ENCODE measurements around the gene DCDC2. TPM values are rescaled to one million over a fixed set of nuclear protein-coding genes. Genes with fewer than 3 reads are reported as not detected.
"Not testable (repeated sequence)": the region's sequence is repeated elsewhere in the genome, so short reads cannot be mapped to it uniquely, and the experiment has no call there.

DCDC2 gene
- total RNA-seq, 2 experiments from 2014 or later = not detected

DNA sequence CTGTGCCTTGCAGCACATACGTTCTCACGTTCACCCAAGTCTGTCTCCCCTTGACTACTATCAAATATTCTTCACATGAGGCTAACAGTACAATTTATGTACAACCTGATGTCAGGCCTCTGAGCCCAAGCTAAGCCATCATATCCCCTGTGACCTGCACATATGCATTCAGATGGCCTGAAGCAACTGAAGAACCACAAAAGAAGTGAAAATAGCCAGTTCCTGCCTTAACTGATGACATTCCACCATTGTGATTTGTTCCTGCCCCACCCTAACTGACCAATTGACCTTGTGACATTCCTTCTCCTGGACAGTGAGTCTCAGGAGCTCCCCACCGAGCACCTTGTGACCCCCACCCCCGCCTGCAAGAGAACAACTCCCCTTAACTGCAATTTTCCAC is 46.1 kb downstream of the DCDC2 start:
- CTCF ChIA-PET; H3K9me3 Mint-ChIP-seq; intact Hi-C loops (cut with micrococcal nuclease); H3K36me3 Mint-ChIP-seq (ENCODE audit: low read depth); H3K4me3 Mint-ChIP-seq; H3K4me1 Mint-ChIP-seq (ENCODE audit: low read depth); H3K27ac Mint-ChIP-seq; H3K27me3 Mint-ChIP-seq (ENCODE audit: low read depth); DNase-seq: not testable (repeated sequence)

DNA sequence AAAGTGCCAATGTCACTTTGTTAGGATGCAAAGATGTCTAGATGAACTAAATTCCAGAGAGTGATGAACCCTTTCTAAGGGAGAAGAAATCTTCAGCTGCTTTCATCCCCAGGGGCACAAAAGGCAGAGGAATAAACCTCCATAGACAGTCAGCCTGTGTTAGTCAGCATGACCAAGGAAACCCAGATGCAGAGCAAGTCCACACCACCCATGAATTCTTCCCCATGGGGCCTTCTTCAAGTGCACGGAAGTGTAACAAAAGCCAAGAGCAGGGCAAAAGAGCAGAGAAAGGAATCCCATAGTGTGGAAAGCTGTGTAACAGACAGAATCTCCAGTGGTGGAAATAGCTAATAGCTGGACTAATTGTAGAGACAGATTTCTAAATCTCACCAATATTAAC is 50.0 kb downstream of the DCDC2 start:
- intact Hi-C loops (cut with micrococcal nuclease) = no loop called here
- Mint-ChIP-seq H3K27me3 (ENCODE audit: low read depth) (no peaks in the 10 kb centered on the region), H3K4me1 (ENCODE audit: low read depth) (no peaks in the 10 kb centered on the region), H3K9me3 (peaks cover 6% of the 10 kb centered on the region), H3K36me3 (ENCODE audit: low read depth) (no peaks in the 10 kb centered on the region), H3K27ac (no peak overlapping the region), H3K4me3 (no peak overlapping the region)
- DNase-seq = no peak
- CTCF ChIA-PET = interaction anchor here (1.0 kb wide), 1 partner anchor 52 kb away, joined by 3 read pairs; no protein-coding TSS in a partner anchor

GRCh38 chr6:24306936-24307335 is 50.9 kb downstream of the DCDC2 start:
- intact Hi-C loops (cut with micrococcal nuclease) = no loop called here
- peaks cover 2% of the 10 kb centered on the region for H3K27me3 Mint-ChIP-seq (ENCODE audit: low read depth)
- H3K27ac Mint-ChIP-seq = no peak overlapping the region
- H3K36me3 Mint-ChIP-seq (ENCODE audit: low read depth) = no peaks in the 10 kb centered on the region
- H3K4me3 Mint-ChIP-seq = no peak overlapping the region
- H3K9me3 Mint-ChIP-seq = peaks cover 4% of the 10 kb centered on the region
- CTCF ChIA-PET = no interaction called here
- H3K4me1 Mint-ChIP-seq (ENCODE audit: low read depth) = no peaks in the 10 kb centered on the region
- no peak for DNase-seq

DNA sequence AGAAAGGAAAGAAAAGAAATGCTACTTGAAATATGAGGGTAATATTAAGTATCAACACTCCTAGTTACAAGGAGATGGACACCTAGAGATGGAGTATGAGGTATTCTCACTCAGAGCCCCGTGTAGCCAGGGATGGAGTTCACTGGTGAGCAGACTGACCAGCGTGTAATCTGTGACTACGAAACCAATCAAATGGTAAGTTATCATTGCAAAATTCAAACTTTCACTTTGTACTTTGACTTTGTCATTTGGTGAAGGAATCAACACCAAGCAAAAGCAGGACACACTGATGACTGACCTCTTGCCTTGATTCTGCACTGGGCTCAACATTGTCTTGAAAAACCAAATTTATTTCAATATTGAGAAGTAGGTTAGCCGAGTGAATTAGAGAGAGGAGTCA is 51.8 kb downstream of the DCDC2 start:
- intact Hi-C loops (cut with micrococcal nuclease) = no loop called here
- H3K9me3 Mint-ChIP-seq = no peaks in the 10 kb centered on the region
- no peak overlapping the region for H3K27ac Mint-ChIP-seq

GRCh38 chr6:24296944-24297343 is 60.9 kb downstream of the DCDC2 start:
- Mint-ChIP-seq H3K4me1 (ENCODE audit: low read depth) (no peaks in the 10 kb centered on the region), H3K27me3 (ENCODE audit: low read depth) (peaks cover 13% of the 10 kb centered on the region), H3K9me3 (peaks cover 14% of the 10 kb centered on the region), H3K27ac (no peak overlapping the region), H3K36me3 (ENCODE audit: low read depth) (no peaks in the 10 kb centered on the region), H3K4me3 (no peak overlapping the region)
- intact Hi-C loops (cut with micrococcal nuclease) = no loop called here
- CTCF ChIA-PET = interaction anchor here (0.6 kb wide), 1 partner anchor 19 kb away, joined by 3 read pairs; no protein-coding TSS in a partner anchor
- DNase-seq = no peak

More for the DNA sequence above, 51.8 kb downstream of the DCDC2 start:
- DNase-seq = no peak
- CTCF ChIA-PET = no interaction called here
- H3K36me3 Mint-ChIP-seq (ENCODE audit: low read depth) = no peaks in the 10 kb centered on the region
- H3K4me1 Mint-ChIP-seq (ENCODE audit: low read depth) = no peaks in the 10 kb centered on the region
- H3K27me3 Mint-ChIP-seq (ENCODE audit: low read depth) = peaks cover 2% of the 10 kb centered on the region
- no peak overlapping the region for H3K4me3 Mint-ChIP-seq

DNA sequence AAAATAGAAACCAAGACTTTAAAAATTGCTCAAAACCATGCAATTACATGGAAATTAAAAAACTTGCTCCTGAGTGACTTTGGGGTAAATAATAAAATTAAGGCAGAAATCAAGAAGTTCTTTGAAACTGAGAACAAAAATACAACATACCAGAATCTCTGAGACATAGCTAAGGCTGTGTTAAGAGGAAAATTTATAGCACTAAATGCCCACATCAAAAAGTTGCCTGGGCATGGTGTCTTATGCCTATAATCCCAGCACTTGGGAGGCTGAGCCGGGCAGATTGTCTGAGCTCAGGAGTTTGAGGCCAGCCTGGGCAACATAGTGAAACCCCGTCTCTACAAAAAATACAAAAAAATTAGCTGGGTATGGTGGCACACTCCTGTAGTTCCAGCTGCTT is 64.0 kb downstream of the DCDC2 start:
- intact Hi-C loops (cut with micrococcal nuclease); H3K4me3 Mint-ChIP-seq; DNase-seq; CTCF ChIA-PET; H3K36me3 Mint-ChIP-seq (ENCODE audit: low read depth); H3K27ac Mint-ChIP-seq; H3K4me1 Mint-ChIP-seq (ENCODE audit: low read depth): not testable (repeated sequence)
- peaks cover 14% of the 10 kb centered on the region for H3K9me3 Mint-ChIP-seq
- peaks cover 13% of the 10 kb centered on the region for H3K27me3 Mint-ChIP-seq (ENCODE audit: low read depth)

- Mint-ChIP-seq H3K27ac (no peak overlapping the region), H3K9me3 (no peaks in the 10 kb centered on the region), H3K4me1 (ENCODE audit: low read depth) (peaks cover 6% of the 10 kb centered on the region), H3K4me3 (no peak overlapping the region), H3K36me3 (ENCODE audit: low read depth) (no peaks in the 10 kb centered on the region), H3K27me3 (ENCODE audit: low read depth) (no peaks in the 10 kb centered on the region)
- no peak for DNase-seq
- intact Hi-C loops (cut with micrococcal nuclease) = loop anchor here (10.0 kb wide), 2 partner anchors 238 to 298 kb away; no protein-coding TSS in a partner anchor
- CTCF ChIA-PET = interaction anchor here (0.6 to 0.9 kb wide), 3 partner anchors 73 to 224 kb away, joined by 3 to 4 read pairs (median 3); no protein-coding TSS in a partner anchor
Measured at GRCh38 chr6:24287239-24287638, 70.6 kb downstream of the DCDC2 start.

GRCh38 chr6:24284006-24284405 is 73.9 kb downstream of the DCDC2 start:
- CTCF ChIA-PET = interaction anchor here (0.6 to 1.9 kb wide), 13 partner anchors 8 to 147 kb away, joined by 3 to 22 read pairs (median 6); partner anchors contain the start of gene DCDC2
- peaks cover 3% of the 10 kb centered on the region for H3K27me3 Mint-ChIP-seq (ENCODE audit: low read depth)
- DNase-seq = no peak
- no peaks in the 10 kb centered on the region for H3K9me3 Mint-ChIP-seq
- intact Hi-C loops (cut with micrococcal nuclease) = loop anchor here (5.0 to 10.0 kb wide), 3 partner anchors 241 to 733 kb away; no protein-coding TSS in a partner anchor
- no peak overlapping the region for H3K27ac Mint-ChIP-seq
- H3K36me3 Mint-ChIP-seq (ENCODE audit: low read depth) = no peaks in the 10 kb centered on the region
- no peak overlapping the region for H3K4me3 Mint-ChIP-seq
- peaks cover 6% of the 10 kb centered on the region for H3K4me1 Mint-ChIP-seq (ENCODE audit: low read depth)

GRCh38 chr6:24283043-24283985 is 74.5 kb downstream of the DCDC2 start:
- Mint-ChIP-seq H3K4me1 (ENCODE audit: low read depth) (peaks cover 6% of the 10 kb centered on the region), H3K27me3 (ENCODE audit: low read depth) (peaks cover 3% of the 10 kb centered on the region), H3K4me3 (no peak overlapping the region), H3K36me3 (ENCODE audit: low read depth) (no peaks in the 10 kb centered on the region), H3K9me3 (no peaks in the 10 kb centered on the region), H3K27ac (no peak overlapping the region)
- DNase-seq = peak; percentile 62
- intact Hi-C loops (cut with micrococcal nuclease) = loop anchor here (1.0 to 10.0 kb wide), 8 partner anchors 76 to 734 kb away; no protein-coding TSS in a partner anchor
- CTCF ChIA-PET = interaction anchor here (0.6 to 1.9 kb wide), 24 partner anchors 9 to 1141 kb away, joined by 3 to 22 read pairs (median 4); partner anchors contain the start of gene DCDC2

GRCh38 chr6:24274441-24275083 is 83.3 kb downstream of the DCDC2 start:
- H3K4me1 Mint-ChIP-seq (ENCODE audit: low read depth) = no peaks in the 10 kb centered on the region
- H3K27ac Mint-ChIP-seq = no peak overlapping the region
- no peak for DNase-seq
- H3K9me3 Mint-ChIP-seq = no peaks in the 10 kb centered on the region
- H3K4me3 Mint-ChIP-seq = no peak overlapping the region
- CTCF ChIA-PET = interaction anchor here (0.6 to 1.5 kb wide), 8 partner anchors 9 to 305 kb away, joined by 3 to 8 read pairs (median 4); no protein-coding TSS in a partner anchor
- peaks cover 5% of the 10 kb centered on the region for H3K27me3 Mint-ChIP-seq (ENCODE audit: low read depth)
- H3K36me3 Mint-ChIP-seq (ENCODE audit: low read depth) = no peaks in the 10 kb centered on the region
- intact Hi-C loops (cut with micrococcal nuclease) = no loop called here

DNA sequence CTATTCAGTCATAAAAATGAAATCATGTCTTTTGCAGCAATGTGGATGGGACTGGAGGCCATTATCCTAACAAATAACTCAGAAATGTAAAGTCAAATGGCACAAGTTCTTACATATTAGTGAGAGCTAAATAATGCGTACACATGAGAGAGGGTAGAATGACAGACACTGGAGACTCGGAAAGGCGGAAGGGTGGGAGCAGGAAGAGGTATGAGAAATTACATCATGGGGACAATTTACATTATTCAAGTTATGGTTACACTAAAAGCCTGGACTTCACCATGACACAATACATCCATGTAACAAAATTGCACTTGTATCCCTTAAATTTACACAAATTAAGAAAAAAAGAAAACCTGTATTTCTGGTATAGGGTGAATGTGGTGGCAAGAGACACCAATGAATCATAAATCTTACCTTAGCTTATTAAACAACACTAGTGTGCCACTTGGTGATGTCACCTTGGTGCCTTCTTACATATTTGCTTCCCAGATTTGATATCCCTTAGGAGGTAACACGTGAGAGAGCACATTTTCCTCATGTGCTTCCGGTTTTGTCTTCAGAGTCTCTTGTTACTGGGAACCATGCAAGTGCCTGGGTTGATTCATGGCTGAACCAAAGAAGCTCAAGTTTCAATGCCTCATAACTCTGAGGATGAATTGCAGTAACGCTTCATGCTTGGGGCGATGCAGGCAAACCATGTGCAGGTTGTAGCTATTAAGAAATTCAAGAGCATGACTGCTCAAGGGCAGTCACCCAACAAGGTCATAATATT is 84.6 kb downstream of the DCDC2 start:
- no peaks in the 10 kb centered on the region for H3K4me1 Mint-ChIP-seq (ENCODE audit: low read depth)
- H3K27ac Mint-ChIP-seq = no peak overlapping the region
- CTCF ChIA-PET = interaction anchor here (0.6 kb wide), 1 partner anchor 437 kb away, joined by 4 read pairs; no protein-coding TSS in a partner anchor
- H3K27me3 Mint-ChIP-seq (ENCODE audit: low read depth) = peaks cover 5% of the 10 kb centered on the region
- intact Hi-C loops (cut with micrococcal nuclease) = no loop called here
- DNase-seq = no peak
- H3K9me3 Mint-ChIP-seq = no peaks in the 10 kb centered on the region
- H3K36me3 Mint-ChIP-seq (ENCODE audit: low read depth) = no peaks in the 10 kb centered on the region
- H3K4me3 Mint-ChIP-seq = no peak overlapping the region

DNA sequence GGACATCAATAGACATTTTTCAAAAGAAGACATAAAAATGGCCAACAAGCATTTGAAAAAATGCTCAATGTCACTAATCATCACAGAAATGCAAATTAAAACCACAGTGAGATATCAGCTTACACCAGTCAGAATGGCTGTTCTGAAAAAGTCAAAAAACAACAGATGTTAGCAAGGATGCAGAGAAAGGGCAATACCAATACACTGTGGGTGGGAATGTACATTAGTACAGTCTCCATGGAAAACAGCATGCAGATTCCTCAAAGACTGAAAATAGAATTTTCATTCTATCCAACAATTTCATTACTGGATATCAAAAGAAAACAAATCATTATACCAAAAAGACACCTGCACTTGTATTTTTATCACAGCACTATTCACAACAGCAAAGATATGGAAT is 85.3 kb downstream of the DCDC2 start:
- CTCF ChIA-PET = no interaction called here
- no peak overlapping the region for H3K27ac Mint-ChIP-seq
- no peaks in the 10 kb centered on the region for H3K4me1 Mint-ChIP-seq (ENCODE audit: low read depth)
- intact Hi-C loops (cut with micrococcal nuclease) = no loop called here
- no peak for DNase-seq
- H3K4me3 Mint-ChIP-seq = no peak overlapping the region
- peaks cover 3% of the 10 kb centered on the region for H3K27me3 Mint-ChIP-seq (ENCODE audit: low read depth)
- no peaks in the 10 kb centered on the region for H3K9me3 Mint-ChIP-seq
- no peaks in the 10 kb centered on the region for H3K36me3 Mint-ChIP-seq (ENCODE audit: low read depth)
